GM12878 (cell line): Measurements from ENCODE around the gene POLR2F.

Source experiments
- CREM ChIP-seq: IDR thresholded peaks from 2 replicates; pipeline ENCODE4 v1.6.1; 2014; ENCODE audit warnings: antibody characterized with exemption, low read depth
- E4F1 ChIP-seq: fragments of 450-650 bp; IDR thresholded peaks from 2 replicates; pipeline ENCODE4 v1.6.1; 2018; ENCODE audit warnings: borderline replicate concordance, mild to moderate bottlenecking; ENCODE audit not compliant: partially characterized antibody
- IKZF2 ChIP-seq, 2 experiments: fragments of 450-650 bp; IDR thresholded peaks; 2 replicates each; pipeline ENCODE4 v1.6.1; 2017; ENCODE audit warnings: mild to moderate bottlenecking in 2 of 2, moderate library complexity in 2 of 2
- TAF1 ChIP-seq: IDR thresholded peaks from 2 replicates; pipeline ENCODE4 v1.6.1; 2011; ENCODE audit warnings: mild to moderate bottlenecking, low read depth, low read length, borderline replicate concordance
- USF2 ChIP-seq: IDR thresholded peaks from 2 replicates; pipeline ENCODE4 v1.6.1; 2011; ENCODE audit warnings: low read depth, low read length, improper control_type of control experiment, borderline replicate concordance

GRCh38 chr22:37986371-37986770 is 32.9 kb downstream of the POLR2F start:
- TF ChIP-seq TAF1 (no peak), E4F1 (no peak), IKZF2 (IDR thresholded peaks at IDR 0.05) (no peak), CREM (no peak), USF2 (no peak)
